Skin of body (tissue), 2 donors: ENCODE measurements around the gene MOB3B. TPM values are rescaled to one million over a fixed set of nuclear protein-coding genes. Genes with fewer than 3 reads are reported as not detected.
"Not testable (repeated sequence)": the region's sequence is repeated elsewhere in the genome, so short reads cannot be mapped to it uniquely, and the experiment has no call there.

Experiments used
- DNase-seq: peaks from one replicate; lab custom pipeline; 2025; lab: John Stamatoyannopoulos, UW
- total RNA-seq: library from RNA; depleted of rRNA; stranded (reverse); fragments of >200 nt; gene quantifications from one replicate; pipeline ENCODE4 v1.2.3, GENCODE V29; 2014

The MOB3B gene
- total RNA-seq, 1 donor from 2014 or later, result 4.5 TPM

DNA sequence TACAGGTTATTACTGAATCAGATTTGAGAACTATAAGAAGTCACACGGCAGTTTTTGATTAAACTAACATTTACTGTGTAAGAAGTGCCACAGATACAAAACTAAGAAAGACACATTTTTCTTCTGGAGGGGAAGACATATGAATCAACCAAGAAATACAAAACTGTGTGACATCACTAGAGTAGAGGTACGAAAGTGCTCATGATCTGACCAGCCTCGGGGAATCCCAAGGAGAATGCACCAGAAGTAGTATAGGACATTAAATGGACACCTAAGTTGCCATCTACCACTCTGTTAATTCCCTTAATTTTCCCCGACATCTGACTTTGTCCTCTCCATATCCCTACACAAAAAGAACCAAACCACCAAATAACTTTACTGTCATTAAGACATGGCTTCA lies 10.8 kb downstream of the MOB3B start:
- no peak for DNase-seq

DNA sequence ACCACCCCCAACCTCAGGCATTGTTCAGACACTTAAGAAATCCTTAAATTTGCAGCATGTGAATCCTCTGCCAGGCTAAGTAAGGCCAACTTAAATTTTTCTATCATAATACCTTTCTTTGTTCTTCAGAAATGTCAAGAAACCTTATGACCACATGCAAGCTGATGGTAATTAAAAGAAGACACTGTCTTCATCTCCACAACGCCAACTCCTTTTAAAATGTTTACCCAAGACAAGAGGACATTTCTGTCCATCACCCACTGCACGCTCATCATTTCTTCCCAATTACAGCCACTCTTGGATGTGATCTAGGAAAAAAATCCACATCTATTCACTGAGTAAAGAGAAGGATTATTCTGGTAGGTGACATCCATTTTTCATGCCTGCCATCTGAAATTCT lies 11.6 kb downstream of the MOB3B start:
- no peak for DNase-seq

DNA sequence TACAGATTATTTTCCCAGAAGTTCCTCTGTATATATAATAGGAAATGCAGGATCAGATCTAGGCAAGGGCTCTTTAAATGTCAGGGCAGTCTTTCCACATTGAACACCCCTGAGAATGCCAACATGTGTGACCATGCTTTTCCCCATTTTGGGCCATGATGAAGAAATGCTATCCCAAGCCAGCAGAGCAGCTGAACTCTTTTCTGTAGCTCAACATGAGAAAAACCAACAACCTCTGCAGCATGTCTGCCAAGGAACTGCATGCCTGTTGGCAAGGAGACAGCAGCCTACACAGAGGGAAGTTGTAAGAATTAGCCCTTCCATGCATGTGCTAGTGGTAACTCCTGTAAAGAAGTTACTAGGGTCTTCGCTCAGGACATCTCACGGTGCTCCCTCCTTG lies 15.1 kb downstream of the MOB3B start:
- DNase-seq, result no peak

DNA sequence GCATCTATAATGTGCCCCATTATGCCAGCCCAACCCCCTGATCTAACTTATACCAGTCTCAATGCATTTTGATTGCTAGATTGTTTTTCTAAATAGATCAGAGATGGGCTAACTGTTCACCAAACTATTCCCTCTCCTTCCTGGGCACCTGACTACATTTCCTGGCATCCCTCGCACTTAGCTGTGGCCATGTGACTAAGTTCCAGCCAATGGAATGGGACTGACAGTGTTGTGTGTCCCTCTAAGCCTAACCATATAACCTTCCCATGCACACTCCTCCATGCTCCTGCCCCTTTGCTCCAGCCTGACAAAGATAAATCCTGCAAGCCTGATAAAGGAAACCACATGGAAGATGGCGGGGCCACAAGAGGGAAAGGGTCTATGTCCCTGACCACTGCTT lies 17.8 kb downstream of the MOB3B start:
- DNase-seq, result no peak

DNA sequence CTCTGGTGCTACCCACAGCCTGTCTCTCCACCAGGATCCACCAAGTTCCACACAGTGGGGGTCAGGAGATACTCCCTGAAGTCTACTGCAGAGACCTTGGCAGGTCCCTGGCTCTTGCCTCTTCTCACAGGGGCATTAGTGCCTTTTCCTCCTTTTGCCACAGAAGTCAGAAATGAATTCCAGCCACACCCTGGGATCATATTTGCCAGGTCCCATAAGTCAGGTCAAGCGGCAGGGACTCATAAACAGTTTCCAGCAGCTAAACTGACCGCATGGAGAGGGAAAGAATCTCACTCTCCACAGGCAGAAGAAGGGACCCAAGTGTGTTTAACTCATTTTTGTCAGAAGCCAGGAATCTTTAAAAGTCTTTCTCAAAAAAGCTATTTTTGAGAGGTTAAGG lies 18.8 kb downstream of the MOB3B start:
- DNase-seq, result no peak

DNA sequence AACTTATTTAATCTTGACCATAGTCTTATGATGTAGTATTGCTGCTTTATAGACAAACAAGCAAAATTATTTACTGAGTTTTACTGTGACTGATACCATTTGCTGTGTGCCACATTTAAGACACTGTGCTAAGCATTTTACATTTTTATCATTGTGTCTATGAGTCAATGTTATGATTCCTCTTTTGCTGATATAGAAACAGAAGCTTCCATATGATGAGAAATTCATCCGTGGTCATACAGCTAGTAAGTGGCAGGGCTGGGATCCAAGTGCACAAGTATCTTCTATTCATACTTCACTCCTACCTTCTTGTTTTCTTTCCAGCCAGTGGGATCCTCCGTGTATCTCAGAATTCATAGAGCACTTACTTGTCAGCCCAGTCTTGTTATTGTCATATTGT lies 22.6 kb downstream of the MOB3B start:
- DNase-seq, result no peak

DNA sequence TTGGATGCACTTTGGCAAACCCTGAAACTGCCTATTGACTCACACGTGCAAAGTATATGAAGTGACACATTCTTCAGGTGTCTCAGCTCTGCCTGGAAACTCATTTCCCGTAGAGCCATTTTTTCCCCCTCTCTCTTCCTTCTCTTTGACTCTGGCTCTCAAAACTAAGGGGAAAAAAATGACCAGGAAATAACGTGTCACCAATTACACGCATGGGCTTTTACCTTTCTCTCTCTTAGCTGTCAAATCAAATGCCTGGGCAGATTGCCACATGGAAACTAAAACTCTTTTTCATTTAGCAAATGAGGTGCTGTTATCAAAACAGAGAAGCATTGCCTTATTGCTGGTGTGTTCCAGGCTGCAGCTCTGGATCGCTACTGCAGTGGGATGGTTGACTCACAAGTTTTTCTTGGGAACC lies 23.9 kb downstream of the MOB3B start:
- DNase-seq, result no peak

DNA sequence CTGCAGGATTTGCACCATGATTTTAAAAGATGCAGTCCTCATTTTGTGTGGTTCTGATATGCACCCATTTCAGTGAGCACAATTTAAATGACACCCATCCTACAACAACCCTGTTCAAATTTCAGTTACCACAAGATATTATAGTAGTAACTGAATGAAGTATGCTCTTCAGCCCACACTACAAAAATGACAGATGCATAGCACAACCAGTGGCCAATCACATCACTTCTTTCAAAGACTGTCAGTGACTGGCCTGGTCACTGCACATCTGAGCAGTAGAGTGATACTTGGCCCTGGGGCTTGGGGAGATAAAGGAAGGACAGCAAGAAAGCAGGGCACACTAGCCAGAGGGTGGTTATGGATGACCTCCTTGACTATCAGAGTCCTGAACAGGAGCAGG lies 25.4 kb downstream of the MOB3B start:
- DNase-seq, result no peak

DNA sequence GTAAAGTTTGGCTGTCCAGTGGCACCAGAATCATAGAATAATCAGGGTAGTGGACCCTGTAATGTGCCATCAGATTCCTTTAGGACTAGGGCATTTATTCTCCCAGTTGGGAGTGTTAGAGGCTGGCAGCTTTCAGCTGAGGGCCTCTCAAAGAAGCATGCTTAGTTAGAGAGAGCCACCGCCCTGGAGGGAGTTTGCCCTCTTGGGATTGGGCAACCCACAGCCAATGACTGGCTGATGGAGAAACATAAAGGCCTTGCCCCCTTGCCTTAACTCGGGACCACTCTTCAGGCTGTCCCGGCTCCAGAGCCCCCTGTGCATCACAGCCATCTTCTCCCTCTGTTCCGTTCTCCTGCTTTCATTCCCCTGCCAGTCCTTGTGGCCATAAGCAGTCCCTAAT lies 26.0 kb downstream of the MOB3B start:
- no peak for DNase-seq

DNA sequence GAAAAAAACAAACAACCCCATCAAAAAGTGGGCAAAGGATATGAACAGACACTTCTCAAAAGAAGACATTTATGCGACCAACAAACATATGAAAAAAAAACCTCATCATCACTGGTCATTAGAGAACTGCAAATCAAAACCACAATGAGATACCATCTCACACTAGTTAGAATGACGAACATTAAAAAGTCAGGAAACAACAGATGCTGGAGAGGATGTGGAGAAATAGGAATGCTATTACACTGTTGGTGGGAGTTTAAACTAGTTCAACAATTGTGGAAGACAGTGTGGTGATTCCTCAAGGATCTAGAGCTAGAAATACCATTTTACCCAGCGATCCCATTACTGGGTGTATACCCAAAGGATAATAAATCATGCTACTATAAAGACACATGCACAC lies 28.7 kb downstream of the MOB3B start:
- not testable (repeated sequence) for DNase-seq

DNA sequence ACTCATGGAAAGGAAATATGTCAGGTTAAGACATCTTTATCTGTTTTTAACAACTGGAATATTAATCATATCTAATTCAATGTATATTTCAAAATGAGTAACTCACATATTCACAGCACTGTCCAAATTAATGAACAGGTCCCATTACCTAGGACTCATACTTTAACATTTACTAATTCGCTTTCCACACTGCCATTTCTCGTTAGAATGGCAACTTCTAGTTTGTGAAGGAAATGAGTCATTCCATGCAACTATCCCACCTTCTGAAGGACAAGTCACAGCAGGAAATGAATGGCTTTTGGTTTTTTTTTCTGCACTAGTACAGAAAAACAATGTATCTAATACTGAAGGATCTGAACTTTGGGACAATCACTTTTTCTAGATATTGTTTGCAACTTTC lies 30.2 kb downstream of the MOB3B start:
- DNase-seq, result no peak

DNA sequence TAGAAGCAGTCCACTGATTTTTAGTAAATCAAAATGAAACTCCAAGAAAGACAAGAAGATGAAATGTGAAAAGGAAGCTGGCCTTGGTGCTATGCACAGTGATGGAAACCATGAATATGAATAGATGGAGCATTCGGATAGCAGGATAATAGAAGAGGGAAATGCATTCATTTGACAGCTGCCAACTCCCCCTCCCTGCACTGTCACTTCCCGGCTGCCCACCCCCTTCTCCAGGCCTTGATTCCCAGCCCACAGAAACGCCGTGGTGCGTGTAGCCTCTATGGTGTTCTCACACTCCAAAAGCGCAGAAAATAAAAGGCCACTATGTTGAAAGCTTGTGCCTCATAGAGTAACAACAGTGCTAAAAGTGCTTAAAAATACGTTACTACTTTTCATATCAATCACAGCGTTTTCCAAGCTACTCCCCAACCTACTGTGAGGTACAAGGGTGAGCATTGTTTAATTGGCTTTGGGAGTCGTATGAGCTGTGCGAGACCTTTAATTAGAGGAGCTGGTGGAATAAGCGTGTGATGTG lies 31.7 kb downstream of the MOB3B start:
- no peak for DNase-seq

DNA sequence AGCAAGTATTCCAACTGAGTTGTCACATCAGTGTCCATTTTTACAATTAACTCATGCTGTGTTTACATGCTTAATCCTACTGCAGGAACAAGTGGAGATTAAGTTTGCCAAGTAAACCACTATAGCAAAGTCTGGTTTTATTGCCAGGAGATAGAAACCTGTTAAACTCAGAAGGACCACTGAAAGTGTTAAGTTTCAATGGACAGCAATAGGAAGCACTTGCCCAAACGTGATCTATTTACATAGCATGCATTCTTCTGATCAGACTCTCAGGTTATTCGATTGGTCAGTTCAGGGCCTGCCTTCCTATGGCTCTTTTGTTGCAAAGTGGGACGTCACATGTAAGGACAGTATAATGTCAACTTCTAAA lies 33.5 kb downstream of the MOB3B start:
- DNase-seq, result peak; percentile 14

DNA sequence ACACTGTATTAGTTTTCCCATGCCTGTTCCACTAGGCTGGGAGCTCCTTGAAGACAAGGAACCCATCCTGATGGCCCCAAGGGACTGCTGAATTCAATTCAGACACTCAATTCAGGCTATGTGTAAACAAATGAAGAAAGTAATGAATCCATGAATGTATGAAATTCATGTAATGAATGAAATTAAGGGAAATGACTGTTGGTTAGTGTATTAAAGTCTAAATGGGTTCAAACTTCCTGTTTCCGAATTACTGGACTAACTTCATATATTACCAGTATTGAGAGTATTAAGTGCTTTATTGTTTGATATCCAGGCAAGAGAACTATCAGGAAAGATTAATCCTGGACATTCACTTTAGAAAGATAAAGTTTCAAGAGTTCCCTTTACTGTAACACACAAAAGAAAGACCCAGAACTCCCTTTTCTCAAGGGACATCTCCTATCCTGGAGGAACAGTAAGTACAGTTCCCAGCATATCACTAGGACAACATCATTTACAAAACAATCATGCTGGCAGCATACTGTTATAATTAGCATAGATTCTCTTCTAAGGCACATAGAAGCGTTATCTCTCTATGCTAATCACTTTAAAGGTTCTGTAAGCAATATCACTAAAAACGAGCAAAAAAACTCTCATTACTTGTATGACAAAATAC lies 34.0 kb downstream of the MOB3B start:
- DNase-seq, result no peak

DNA sequence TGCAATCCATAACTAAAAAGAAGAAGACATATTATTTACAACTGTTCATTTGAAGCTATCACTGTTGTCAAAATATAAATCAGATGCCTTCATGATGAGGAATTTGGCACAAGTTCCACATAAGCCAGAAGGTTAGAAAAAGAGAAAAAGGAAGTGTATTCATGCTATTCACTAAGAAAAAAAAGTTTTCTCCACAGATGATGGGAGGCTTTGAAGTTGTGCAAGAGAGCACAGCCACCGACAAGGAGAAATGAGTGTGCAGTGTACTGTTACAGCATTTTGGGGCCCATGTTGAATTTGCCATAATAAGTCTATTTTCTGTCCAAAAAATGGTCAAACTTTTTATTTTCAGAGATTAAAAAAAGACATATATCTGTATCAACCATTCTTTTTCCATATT lies 38.5 kb downstream of the MOB3B start:
- DNase-seq, result no peak

DNA sequence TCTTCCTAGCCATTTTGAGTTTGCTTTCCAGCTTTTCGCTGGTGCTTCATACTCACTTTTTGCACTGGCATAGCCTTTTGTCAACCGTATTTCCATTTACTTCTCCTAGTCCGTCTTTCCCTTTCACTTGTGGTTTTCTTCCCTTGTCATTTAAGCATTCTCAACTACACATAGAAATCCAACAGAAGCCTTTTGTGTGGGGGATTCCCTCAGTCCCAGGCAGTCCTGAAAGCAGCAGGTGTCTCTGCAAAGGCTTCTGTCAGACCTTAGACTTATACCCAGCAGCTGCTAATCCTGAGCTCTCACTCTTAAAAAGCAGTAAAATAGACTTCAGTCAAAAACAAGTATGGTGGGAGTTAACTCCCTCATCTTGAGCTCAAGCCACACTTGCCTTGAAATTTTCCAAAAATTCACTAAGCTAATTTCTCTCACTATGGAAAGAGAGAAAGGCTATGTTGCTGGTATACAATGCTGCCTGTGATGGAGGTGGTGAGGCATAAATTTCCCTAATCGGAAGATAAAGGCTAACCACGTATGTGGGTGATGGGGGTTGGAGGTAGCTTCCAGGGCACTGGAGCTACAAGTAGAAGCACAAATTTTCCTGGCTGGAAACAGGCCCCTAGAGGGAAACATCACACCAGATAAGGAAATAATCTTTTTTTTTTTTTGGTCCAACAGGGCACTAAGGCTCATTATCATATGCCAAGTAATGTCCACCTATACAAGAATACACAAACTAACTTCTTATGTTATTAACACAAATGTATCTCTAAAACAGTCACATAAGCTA lies 40.3 kb downstream of the MOB3B start:
- no peak for DNase-seq

DNA sequence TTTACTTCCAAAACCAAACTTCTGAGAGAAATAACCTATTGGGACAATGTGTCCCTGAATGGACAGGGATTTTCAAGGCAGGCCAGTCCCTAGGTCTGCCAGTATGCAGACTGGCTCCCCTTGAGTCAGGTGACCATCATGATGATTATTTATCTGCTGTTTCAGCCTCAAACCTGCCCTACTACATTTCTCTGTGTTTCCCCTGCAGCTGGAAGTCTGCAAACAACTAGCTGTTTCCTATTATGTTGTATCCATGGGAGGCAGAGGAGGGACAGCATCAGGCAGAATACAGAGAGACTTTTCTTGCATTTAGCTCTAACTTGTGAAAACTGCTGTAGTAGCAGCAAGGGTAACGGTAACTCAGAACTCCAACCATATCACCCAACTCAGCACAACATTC lies 41.7 kb downstream of the MOB3B start:
- DNase-seq, result no peak

DNA sequence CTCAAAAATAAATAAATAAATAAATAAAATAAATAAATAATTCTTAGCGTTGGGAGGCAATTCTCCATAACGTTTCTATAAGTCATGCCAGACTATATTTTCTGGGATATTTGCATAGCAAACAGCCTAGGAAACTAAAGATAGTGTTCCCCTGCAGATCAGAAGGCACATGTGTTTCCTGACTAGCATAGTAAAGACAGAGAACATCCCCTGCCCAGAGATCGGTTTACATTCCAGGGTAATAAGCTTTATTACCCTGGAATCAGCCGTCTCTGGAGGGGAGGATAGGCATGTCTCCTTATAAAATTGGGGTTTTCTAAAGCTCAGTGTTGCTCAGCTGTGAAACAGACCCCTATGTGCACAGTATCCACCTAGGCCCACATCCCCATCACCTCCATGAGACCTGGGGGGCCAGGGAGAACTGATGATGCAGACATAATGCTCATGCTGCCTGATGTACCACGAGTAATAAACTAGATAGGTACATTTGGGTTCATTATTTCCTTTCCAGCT lies 42.4 kb downstream of the MOB3B start:
- DNase-seq, result no peak

DNA sequence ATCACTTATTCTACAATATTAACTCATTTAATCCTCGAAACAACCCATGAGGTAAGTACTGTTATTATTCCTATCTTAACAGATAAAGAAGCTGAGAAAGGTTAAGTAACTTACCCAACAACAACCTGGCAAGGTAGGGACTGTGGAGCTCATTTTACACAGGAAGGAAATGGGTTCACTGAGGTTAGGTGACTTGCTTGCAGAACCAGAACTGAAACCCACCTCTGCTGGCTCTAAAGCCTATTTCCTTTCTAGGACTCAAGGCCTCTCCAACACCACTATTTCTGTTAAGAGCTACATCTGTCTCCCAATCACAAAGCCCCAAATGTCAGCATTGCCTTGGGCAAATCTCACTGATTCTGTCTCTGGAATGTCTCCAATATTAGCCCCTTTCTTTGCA lies 44.5 kb downstream of the MOB3B start:
- DNase-seq, result no peak

DNA sequence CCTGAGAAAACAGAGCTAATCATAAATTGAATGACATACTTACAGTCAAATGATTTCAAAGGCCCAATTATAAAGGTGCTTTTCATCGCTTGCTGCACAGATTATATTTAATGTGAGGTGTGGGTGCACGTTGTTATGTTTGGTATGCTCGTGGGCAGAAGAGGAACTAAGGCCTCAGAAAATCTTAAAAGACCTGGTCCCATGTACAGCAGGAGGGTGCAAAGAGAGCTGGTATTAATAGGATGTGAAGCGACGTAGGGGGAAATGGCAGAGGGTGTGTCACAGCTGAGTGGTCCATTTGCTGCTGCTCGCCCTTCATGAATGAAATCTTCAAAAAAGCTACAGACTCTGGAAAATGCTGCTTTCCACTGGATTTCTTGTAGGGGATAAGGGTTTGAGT lies 46.0 kb downstream of the MOB3B start:
- DNase-seq, result no peak

DNA sequence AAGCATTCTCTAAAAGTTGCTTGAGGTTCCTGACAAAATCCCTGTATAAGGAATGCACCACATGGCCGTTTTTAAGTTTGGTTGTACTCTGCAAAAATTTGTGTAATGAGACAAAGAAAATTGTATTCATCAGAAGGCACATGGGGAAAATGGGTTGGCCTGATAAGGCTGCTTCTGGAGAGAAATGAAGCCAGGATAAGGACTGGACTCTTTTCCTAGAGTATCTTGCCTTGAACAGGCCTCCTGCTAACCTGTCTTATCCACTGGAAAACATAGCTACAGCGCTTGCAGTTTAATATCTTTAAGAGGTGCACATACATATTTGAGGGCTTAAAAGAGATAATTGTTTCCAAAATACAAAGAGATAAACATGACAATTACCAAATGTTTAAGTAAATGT lies 46.9 kb downstream of the MOB3B start:
- DNase-seq, result no peak

DNA sequence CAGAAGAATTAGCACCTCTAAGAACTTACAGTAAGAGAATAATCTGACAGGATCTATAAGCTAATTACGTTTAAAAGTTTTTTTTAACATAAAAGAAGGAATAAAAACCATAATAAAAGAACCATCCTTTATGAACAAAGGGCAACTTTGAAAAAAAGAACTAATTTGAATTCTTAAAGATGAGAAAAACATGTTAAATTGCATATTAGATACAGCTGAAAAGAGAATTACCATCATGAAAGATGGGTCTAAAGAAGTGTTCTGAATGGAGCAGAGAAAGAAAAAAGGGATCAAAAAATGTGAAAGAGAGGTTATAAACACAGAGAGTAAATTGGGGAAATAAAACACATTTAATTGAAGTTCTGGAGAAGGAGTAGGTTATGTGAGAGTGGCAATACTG lies 51.3 kb downstream of the MOB3B start:
- DNase-seq, result no peak
